Astrocyte of the hippocampus (primary cell): Measurements from ENCODE around the gene ITGB6.

Experiments
- DNase-seq: peaks from one replicate; pipeline ENCODE4 v3.0.0; 2011; ENCODE audit warnings: low read depth, low spot score

ITGB6 gene

DNA sequence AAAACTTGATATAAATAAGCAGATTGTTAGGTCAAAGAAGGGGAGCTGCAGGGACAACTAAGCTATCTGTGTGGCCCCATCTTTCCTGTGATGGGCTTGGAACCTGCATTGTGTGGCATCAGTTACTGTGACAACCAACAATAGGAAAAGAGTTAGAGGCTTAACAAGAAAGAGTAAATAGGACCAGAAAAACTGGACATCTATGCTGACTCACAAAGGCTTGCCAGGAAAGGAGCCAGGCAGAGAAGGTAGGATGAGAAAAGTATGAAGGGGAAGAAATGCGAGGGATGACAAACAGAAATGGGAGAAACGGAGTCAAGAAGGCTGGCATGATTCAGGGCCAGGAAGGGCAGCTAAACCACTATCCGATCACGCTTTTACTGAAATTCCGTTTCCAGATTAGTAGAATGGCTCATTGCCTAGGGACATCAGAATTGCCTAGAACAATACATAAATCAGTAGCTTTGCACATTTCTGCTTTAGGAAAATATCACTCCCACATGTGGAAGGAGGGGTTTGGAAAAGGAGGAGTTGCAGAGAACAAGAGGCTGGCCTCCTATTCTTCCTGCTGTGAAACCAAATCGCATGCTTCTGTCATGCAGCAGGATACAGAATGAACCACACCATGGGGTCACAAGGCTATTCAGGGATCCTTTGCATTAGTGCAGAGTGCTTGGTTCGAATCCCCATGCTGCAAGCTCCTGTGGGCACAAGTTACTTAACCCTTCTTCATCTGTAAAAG, 144.9 kb downstream of the ITGB6 start:
- DNase-seq = peak; percentile 35

GRCh38 chr2:160053946-160054345, 146.1 kb downstream of the ITGB6 start:
- DNase-seq = no peak

- DNase-seq = no peak
Observed at GRCh38 chr2:160052531-160052930, 147.5 kb downstream of the ITGB6 start.

DNA sequence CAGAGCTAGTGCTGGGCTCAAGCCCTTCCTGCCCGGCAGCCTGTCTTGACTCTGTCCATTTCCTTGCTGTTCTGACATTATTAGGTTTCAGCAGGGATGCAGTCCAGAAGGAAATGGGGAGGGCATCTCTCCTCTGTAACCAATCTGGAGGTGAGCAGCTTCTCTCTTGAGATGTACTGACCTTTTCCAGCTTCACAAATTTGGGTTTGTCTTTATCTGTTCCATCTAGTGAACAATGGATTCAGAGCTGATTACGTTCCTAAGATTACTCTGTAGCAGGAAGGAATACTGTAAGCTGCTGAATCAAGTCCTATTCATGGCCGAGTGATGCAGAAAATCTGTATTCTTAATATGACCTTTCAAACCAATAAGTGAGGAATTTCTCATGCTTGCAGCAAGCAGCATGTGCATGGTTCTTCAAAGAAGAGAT, 148.7 kb downstream of the ITGB6 start:
- peak; percentile 38 for DNase-seq

GRCh38 chr2:160050147-160050546, 149.9 kb downstream of the ITGB6 start:
- no peak for DNase-seq
